ENCODE measurements around the gene RBM34.
A peak's percentile ranks its signal among the peaks of the same experiment; 100 is the strongest.
"Not testable (repeated sequence)": the region's sequence is repeated elsewhere in the genome, so short reads cannot be mapped to it uniquely, and the experiment has no call there.

The RBM34 gene

DNA sequence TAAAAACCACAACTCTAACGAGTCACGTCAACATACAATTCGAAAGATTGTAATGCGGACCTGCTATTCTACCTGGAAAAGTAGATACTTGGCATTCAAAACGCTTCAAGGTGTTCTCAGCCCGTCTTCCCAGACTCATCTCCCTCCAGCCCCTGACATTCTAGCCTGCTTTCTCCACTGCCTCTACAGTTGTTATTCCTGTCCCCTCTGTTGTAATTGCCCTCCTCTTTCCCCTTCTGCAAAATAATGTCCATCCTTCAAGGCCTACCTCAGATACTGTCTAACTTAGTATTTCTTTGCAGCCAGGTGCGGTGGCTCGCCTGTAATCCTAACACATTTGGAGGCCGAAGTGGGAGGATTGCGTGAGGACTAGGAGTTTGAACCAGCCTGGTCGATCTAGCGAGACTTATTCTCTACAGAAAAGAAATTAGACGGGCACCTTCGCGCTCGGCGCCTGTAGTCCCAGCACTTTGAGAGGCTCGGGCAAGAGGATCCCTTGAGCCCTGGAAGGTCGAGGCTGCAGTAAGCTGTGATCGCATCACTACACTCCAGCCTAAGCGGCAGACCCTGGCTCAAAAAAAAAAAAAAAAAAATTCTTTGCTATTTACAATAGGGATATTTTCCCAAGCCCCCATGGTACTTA, 756 bp upstream of the RBM34 start:
- H3K27ac Mint-ChIP-seq = peak overlapping the region; percentile 99
- H3K36me3 Mint-ChIP-seq = peaks cover 2% of the 10 kb centered on the region
- H3K4me1 Mint-ChIP-seq (ENCODE audit: low read depth) = peaks cover 26% of the 10 kb centered on the region
- H3K9me3 Mint-ChIP-seq (ENCODE audit: low read depth) = no peaks in the 10 kb centered on the region
- peak overlapping the region; percentile 99 for H3K4me3 Mint-ChIP-seq
- no peaks in the 10 kb centered on the region for H3K27me3 Mint-ChIP-seq

DNA sequence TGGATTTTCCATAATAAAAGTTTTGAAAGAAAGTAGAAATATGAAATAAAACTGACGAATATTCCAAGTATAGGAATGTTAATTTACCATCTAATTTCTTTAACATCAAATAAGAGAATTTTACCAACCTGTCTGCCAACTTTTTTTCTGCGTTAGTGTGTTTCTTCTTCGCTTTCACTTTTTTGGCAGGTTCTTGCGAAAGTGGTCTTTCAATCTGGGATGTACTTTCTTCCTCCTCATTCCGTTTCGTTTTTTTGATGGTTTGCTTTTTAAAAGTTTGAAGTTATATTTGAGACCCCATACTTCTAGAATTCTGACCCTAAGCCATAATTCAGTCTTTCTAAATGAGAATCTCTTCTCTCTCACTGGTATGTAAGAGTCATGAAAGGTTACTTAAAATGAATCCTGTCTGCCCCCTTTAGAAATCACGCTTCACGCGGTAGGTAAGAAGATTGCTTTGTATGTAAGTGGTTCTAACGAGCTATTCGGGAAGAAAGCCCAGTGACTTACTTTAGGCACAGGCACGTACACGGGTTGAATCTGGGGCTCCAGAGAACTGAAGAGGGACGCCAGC, 580 bp downstream of the RBM34 start:
- H3K4me3 Mint-ChIP-seq = peak overlapping the region; percentile 99
- peak overlapping the region; percentile 99 for H3K27ac Mint-ChIP-seq
- peaks cover 2% of the 10 kb centered on the region for H3K36me3 Mint-ChIP-seq
- H3K4me1 Mint-ChIP-seq (ENCODE audit: low read depth) = peaks cover 26% of the 10 kb centered on the region
- no peaks in the 10 kb centered on the region for H3K9me3 Mint-ChIP-seq (ENCODE audit: low read depth)
- H3K27me3 Mint-ChIP-seq = no peaks in the 10 kb centered on the region

DNA sequence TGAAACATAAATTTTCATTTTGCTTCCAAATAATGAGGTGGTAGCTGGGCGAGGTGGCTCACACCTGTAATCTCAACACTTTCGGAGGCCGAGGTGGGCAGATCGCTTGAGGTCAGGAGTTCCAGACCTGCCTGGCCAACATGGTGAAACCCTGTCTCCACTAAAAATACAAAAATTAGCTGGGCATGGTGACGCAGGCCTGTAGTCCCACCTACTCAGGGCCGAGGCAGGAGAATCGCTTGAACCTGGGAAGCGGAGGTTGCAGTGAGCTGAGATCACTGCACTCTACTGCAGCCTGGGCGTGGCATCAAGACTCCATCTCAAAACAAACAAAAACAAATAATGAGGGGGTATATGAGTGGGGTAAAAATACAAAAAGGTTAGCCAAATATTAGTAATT, 1.1 kb downstream of the RBM34 start:
- H3K27ac Mint-ChIP-seq = peak overlapping the region; percentile 99
- not testable (repeated sequence) for H3K27me3 Mint-ChIP-seq; H3K9me3 Mint-ChIP-seq (ENCODE audit: low read depth); H3K36me3 Mint-ChIP-seq
- peaks cover 27% of the 10 kb centered on the region for H3K4me1 Mint-ChIP-seq (ENCODE audit: low read depth)
- H3K4me3 Mint-ChIP-seq = peak overlapping the region; percentile 99

DNA sequence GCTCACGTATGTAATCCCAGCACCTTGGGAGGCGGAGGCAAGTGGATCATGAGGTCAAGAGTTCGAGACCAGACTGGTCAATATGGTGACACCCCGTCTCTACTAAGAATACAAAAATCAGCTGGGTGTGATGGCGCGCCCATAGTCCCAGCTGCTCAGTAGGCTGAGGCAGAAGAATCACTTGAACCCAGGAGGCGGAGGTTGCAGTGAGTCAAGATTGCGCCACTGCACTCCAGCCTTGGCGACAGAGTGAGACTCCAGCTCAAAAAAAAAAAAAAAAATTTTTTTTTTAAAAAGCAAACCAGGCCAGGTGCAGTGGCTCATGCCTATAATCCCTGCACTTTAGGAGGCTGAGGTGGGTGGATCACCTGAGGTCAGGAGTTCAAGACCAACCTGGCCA, 1.8 kb downstream of the RBM34 start:
- H3K27ac Mint-ChIP-seq = peak overlapping the region; percentile 99
- H3K9me3 Mint-ChIP-seq (ENCODE audit: low read depth); H3K36me3 Mint-ChIP-seq; H3K27me3 Mint-ChIP-seq: not testable (repeated sequence)
- peak overlapping the region; percentile 99 for H3K4me3 Mint-ChIP-seq
- H3K4me1 Mint-ChIP-seq (ENCODE audit: low read depth) = peaks cover 33% of the 10 kb centered on the region

DNA sequence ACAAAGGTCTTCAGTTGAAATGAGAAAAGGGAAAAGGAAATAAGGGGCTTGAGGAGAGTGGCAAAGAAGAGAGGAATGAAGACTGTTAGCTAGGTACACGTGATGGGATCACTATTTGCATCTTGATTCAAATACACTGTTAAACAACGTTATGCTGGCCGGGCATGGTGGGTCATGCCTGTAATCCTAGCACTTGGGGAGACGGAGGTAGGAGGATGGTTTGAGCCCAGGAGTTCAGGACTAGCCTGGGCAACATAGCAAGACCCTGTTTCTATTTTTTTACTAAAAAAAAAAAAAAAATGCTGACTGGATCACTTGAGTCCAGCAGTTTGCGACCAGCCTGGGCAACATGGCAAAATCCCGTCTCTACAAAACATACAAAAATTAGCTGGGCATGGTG, 2.4 kb downstream of the RBM34 start:
- Mint-ChIP-seq H3K4me1 (ENCODE audit: low read depth) (peaks cover 35% of the 10 kb centered on the region), H3K36me3 (peaks cover 6% of the 10 kb centered on the region), H3K27me3 (no peaks in the 10 kb centered on the region), H3K4me3 (no peak overlapping the region), H3K27ac (no peak overlapping the region), H3K9me3 (ENCODE audit: low read depth) (no peaks in the 10 kb centered on the region)

DNA sequence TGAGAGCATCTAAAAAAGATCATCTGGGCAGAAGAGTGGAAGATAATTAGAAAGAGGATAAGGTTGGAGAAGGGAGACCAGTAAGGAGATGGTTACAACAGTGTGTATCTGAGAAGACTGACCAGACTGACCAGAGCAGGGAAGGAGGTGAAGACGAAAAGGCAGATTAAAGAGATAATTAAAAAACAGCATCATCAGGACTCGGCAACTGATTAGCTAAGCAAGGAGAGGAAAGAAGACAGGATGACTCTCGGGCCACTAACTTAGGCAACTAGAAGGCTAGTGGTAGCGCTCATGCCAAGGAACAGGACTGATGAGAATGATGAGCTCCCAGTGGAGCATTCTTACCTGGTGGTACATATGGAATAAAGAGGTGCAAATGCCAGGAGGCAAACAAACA, 3.9 kb downstream of the RBM34 start:
- H3K27ac Mint-ChIP-seq = no peak overlapping the region
- H3K9me3 Mint-ChIP-seq (ENCODE audit: low read depth) = no peaks in the 10 kb centered on the region
- no peak overlapping the region for H3K4me3 Mint-ChIP-seq
- peaks cover 8% of the 10 kb centered on the region for H3K36me3 Mint-ChIP-seq
- no peaks in the 10 kb centered on the region for H3K27me3 Mint-ChIP-seq
- H3K4me1 Mint-ChIP-seq (ENCODE audit: low read depth) = peaks cover 44% of the 10 kb centered on the region

DNA sequence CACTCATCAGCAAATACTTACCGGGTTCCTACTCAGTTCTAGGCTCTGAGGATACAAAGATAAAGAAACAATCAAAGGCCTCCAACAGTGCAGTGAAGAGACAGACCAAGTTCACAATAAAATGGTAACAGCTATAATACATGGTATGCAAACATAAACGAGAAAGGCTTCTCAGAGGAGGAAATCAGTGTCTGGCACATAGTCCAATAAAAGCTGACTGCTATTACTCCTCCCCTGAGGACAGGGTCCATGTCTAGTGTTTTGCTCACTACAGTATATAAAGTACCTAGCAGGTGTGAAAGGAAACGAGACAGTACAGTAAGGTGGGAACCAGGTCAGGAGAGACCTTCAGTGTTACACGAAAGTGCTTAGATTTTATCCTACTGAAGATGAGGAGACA, 4.3 kb downstream of the RBM34 start:
- no peak overlapping the region for H3K4me3 Mint-ChIP-seq
- H3K4me1 Mint-ChIP-seq (ENCODE audit: low read depth) = peaks cover 42% of the 10 kb centered on the region
- no peak overlapping the region for H3K27ac Mint-ChIP-seq
- peaks cover 8% of the 10 kb centered on the region for H3K36me3 Mint-ChIP-seq
- no peaks in the 10 kb centered on the region for H3K9me3 Mint-ChIP-seq (ENCODE audit: low read depth)
- no peaks in the 10 kb centered on the region for H3K27me3 Mint-ChIP-seq

DNA sequence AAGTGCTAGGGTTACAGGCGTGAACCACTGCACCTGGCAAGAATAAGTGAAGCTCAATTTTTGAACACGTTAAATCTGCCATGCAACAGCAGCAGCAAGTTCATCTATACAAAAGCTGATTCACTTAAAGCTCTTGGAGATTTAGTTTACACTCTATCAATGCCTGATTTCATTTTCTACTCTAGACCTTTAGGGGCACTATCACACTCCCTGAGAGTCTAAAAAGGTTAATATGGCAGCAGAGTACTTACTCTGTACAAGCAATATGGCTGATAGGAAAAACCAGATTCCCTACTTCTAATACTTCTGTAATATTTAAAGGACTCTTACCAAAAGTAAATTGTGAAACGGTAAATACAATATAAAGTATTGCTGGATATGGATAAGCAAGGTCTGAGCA, 4.8 kb downstream of the RBM34 start:
- H3K9me3 Mint-ChIP-seq (ENCODE audit: low read depth) = no peaks in the 10 kb centered on the region
- H3K27ac Mint-ChIP-seq = no peak overlapping the region
- H3K36me3 Mint-ChIP-seq = peaks cover 8% of the 10 kb centered on the region
- no peaks in the 10 kb centered on the region for H3K27me3 Mint-ChIP-seq
- H3K4me1 Mint-ChIP-seq (ENCODE audit: low read depth) = peaks cover 41% of the 10 kb centered on the region
- H3K4me3 Mint-ChIP-seq = no peak overlapping the region

DNA sequence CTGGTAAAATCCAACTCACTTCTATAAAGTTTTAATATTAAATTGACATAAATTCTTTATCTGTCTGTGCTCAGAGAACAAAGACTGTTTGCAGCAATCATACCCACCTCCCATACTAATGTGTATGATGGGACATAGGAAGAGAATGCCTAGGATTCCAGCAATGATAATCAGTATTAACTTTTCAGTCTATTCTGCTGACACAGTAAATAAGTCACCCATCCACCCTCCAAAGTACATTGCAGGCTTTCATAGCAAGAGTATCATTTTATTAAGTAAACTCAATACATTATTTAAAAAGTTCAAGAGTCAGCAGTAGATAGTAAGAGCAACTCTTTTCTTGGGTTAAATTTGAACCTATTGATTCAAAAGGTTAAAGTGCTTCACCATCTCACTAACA, 8.8 kb downstream of the RBM34 start:
- Mint-ChIP-seq H3K27ac (no peak overlapping the region), H3K4me3 (no peak overlapping the region), H3K9me3 (ENCODE audit: low read depth) (no peaks in the 10 kb centered on the region), H3K36me3 (peaks cover 6% of the 10 kb centered on the region), H3K27me3 (no peaks in the 10 kb centered on the region), H3K4me1 (ENCODE audit: low read depth) (peaks cover 42% of the 10 kb centered on the region)

DNA sequence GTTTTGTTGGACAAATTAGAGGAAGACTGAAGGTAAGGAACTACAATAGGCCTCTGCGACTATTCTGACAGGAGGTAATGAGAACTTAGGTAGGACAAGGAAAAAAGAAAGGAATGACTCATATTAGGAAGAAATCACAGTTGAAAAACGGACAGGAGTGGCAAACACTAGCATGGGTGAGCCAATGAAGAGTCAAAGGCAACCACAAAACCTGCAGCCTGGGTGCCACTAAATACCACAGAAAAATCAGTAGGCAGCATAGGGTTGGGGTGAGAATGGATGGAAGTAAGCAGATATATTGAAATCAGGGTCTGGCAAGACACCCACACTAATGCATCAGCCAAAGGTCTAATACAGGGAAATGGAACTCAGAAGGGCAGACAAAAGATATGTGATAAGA, 10.0 kb downstream of the RBM34 start:
- Mint-ChIP-seq H3K4me3 (peak overlapping the region; percentile 4), H3K4me1 (ENCODE audit: low read depth) (peaks cover 42% of the 10 kb centered on the region), H3K27me3 (no peaks in the 10 kb centered on the region), H3K36me3 (peaks cover 9% of the 10 kb centered on the region), H3K9me3 (ENCODE audit: low read depth) (no peaks in the 10 kb centered on the region), H3K27ac (peak overlapping the region; percentile 46)

DNA sequence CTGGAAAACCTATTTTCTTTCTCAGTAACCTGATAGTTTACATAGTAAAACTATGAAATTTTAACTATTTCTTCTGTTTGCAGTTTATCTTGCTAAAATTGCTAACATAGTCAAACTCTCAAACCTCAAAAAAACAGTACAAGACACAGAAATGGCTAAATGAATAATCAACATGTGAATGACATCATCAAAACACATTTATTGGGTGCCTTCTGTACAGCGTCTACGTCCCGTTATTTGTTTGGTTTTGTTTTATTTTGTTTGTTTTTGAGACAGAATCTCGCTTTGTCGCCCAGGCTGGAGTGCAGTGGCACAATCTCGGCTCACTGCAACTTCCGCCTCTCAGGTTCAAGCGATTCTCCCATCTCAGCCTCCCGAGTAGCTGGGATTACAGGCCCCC, 11.2 kb downstream of the RBM34 start:
- Mint-ChIP-seq H3K4me1 (ENCODE audit: low read depth) (peaks cover 41% of the 10 kb centered on the region), H3K36me3 (peaks cover 7% of the 10 kb centered on the region), H3K27me3 (no peaks in the 10 kb centered on the region), H3K4me3 (no peak overlapping the region), H3K27ac (peak overlapping the region; percentile 13), H3K9me3 (ENCODE audit: low read depth) (no peaks in the 10 kb centered on the region)

DNA sequence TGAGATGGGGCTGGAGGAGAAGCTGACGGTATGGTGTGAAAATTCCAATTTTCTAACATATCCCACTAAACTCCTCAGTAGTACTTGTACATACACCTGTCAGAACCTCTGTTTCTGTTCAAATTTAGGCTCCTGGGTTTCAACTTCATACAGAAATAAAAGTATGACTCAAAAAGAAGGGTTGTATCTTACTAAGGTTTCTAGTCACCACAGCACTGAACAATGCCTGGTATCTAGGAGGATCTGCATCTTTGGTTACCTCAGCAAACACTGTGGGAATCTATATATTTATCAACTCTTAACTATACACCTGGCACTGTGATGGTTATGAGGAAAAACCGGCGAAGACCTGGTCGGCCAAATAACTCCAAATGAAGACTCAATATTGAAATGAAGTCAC, 13.8 kb downstream of the RBM34 start:
- H3K27ac Mint-ChIP-seq = no peak overlapping the region
- no peak overlapping the region for H3K4me3 Mint-ChIP-seq
- no peaks in the 10 kb centered on the region for H3K9me3 Mint-ChIP-seq (ENCODE audit: low read depth)
- H3K36me3 Mint-ChIP-seq = peaks cover 2% of the 10 kb centered on the region
- H3K4me1 Mint-ChIP-seq (ENCODE audit: low read depth) = peaks cover 25% of the 10 kb centered on the region
- no peaks in the 10 kb centered on the region for H3K27me3 Mint-ChIP-seq

DNA sequence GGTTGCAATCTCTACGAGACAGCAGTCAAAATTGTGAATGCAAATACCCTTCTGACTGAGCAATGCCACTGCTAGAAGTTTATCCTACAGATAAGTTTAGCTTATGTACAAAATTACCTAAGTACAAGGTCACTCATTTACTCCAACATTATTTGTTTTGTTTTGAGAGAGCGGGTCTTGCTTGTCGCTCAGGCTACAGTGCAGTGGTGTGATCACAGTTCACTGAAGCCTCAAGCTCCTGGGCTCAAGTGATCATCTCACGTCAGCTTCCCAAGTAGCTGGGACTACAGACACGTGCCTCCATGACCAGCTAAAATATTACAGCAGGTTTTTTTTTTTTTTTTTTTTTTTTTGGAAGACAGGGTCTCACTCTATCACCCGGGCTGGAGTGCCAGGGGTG, 15.4 kb downstream of the RBM34 start:
- H3K36me3 Mint-ChIP-seq = peaks cover 2% of the 10 kb centered on the region
- peaks cover 13% of the 10 kb centered on the region for H3K4me1 Mint-ChIP-seq (ENCODE audit: low read depth)
- no peak overlapping the region for H3K27ac Mint-ChIP-seq
- H3K4me3 Mint-ChIP-seq = no peak overlapping the region
- no peaks in the 10 kb centered on the region for H3K27me3 Mint-ChIP-seq
- H3K9me3 Mint-ChIP-seq (ENCODE audit: low read depth) = no peaks in the 10 kb centered on the region

DNA sequence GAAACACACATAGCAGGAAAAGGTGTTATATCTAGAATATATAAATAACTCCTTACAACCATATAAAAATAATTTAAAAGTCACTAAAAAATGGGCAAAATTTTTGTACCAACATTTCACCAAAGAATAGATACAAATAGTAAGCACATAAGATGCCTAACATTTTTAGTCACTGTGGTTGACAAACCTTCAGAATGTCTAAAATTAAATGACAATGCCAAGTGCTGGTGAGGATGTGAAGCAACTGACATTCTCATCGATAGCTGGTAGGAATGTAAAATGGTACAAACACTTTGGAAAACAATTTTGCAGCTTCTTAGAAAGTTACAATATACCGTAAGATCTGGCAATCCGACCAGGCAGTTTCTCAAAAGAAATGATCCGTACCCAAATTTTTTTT, 18.1 kb downstream of the RBM34 start:
- Mint-ChIP-seq H3K27me3 (no peaks in the 10 kb centered on the region), H3K4me1 (ENCODE audit: low read depth) (peaks cover 19% of the 10 kb centered on the region), H3K27ac (no peak overlapping the region), H3K36me3 (peaks cover 7% of the 10 kb centered on the region), H3K4me3 (no peak overlapping the region), H3K9me3 (ENCODE audit: low read depth) (no peaks in the 10 kb centered on the region)

DNA sequence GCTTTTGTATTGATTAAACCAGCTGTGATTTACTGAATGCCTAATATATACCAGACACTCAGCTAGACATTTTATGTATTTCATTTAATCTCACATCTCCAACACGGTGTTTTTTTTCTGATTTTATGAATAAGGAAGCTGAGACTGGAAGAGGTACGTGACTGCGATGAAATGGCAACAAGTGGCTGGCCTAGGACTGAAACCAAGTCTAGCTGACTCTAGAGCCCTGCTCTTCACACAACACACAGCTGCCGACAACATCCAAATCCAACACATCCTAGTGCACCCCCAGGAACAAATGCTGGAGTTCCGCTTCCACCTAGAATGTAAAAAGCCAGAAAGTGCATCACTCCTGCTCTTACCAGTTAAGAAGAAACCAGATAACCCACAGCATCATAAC, 21.7 kb downstream of the RBM34 start:
- Mint-ChIP-seq H3K27ac (peak overlapping the region; percentile 88), H3K27me3 (no peaks in the 10 kb centered on the region), H3K4me1 (ENCODE audit: low read depth) (peaks cover 15% of the 10 kb centered on the region), H3K36me3 (peaks cover 14% of the 10 kb centered on the region), H3K4me3 (no peak overlapping the region), H3K9me3 (ENCODE audit: low read depth) (no peaks in the 10 kb centered on the region)

DNA sequence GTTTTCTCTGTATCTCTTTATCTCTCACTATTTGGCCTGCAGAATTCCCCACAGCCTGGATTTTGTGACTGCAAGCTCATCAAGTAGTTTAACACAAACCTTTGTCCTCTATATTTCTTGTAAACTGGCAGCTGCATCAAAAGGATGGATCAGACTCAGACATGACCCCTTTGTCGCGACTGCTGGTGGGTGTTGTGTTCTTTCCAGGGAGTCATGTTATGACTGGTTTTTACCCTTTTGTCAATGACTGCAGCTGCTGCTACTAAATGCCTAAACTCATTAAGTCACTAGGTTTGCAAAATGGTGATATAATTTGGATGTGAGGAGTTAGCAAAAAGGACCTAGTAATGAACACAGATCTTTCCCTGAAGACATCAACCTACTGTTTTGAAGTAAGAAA, 22.2 kb downstream of the RBM34 start:
- Mint-ChIP-seq H3K36me3 (peaks cover 14% of the 10 kb centered on the region), H3K4me1 (ENCODE audit: low read depth) (peaks cover 15% of the 10 kb centered on the region), H3K4me3 (peak overlapping the region; percentile 30), H3K27me3 (no peaks in the 10 kb centered on the region), H3K9me3 (ENCODE audit: low read depth) (no peaks in the 10 kb centered on the region), H3K27ac (peak overlapping the region; percentile 88)

All from activated naive CD8-positive, alpha-beta T cell (primary cell).